CD14-positive monocyte (primary cell): ENCODE measurements around the gene SHB. TPM values are rescaled to one million over a fixed set of nuclear protein-coding genes. Genes with fewer than 3 reads are reported as not detected.

Experiments
- DNase-seq, 3 donors: peaks; one replicate each; pipeline ENCODE4 v3.0.0-alpha.2; 2011 to 2022
- H2AFZ ChIP-seq: 2 replicates; pipeline ENCODE4 v1.6.0; 2012; ENCODE audit warnings: mild to moderate bottlenecking, low read depth, low read length, inconsistent platforms; ENCODE audit not compliant: insufficient read depth, poor library complexity, severe bottlenecking
- H3K27ac ChIP-seq, 2 donors: 1 replicate in 1 of 2; 2 replicates in 1 of 2; pipeline ENCODE4 v1.5.1; 2012 to 2013; ENCODE audit warnings: low read length in 2 of 2, control low read depth in 1 of 2, inconsistent platforms in 1 of 2, low read depth in 1 of 2, mild to moderate bottlenecking in 1 of 2
- H3K27me3 ChIP-seq, 2 donors: one replicate each; pipeline versions ENCODE4 v1.6.0 to v1.6.1; 2011 to 2013; ENCODE audit warnings: low read length in 2 of 2; ENCODE audit not compliant: control insufficient read depth in 2 of 2, insufficient read depth in 2 of 2
- H3K36me3 ChIP-seq, 2 donors: replicated peaks in 1 of 2; 1 replicate in 1 of 2; 2 replicates in 1 of 2; pipeline versions ENCODE4 v1.5.1 to v1.6.1; 2012 to 2013; ENCODE audit warnings: low read length in 2 of 2, control low read depth in 1 of 2, inconsistent platforms in 1 of 2, mild to moderate bottlenecking in 1 of 2; ENCODE audit not compliant: insufficient read depth in 2 of 2, control insufficient read depth in 1 of 2
- H3K4me1 ChIP-seq, 2 donors: 1 replicate in 1 of 2; 2 replicates in 1 of 2; pipeline versions ENCODE4 v1.5.1 to v1.6.1; 2012 to 2013; ENCODE audit warnings: low read length in 2 of 2, control low read depth in 1 of 2, inconsistent platforms in 1 of 2, mild to moderate bottlenecking in 1 of 2, moderate library complexity in 1 of 2; ENCODE audit not compliant: insufficient read depth in 2 of 2, control insufficient read depth in 1 of 2
- H3K4me2 ChIP-seq: replicated peaks from 2 replicates; pipeline ENCODE3; 2012; ENCODE audit warnings: low read length, moderate library complexity, mild to moderate bottlenecking; ENCODE audit not compliant: poor library complexity, severe bottlenecking; ENCODE audit errors: extremely low read depth
- H3K4me3 ChIP-seq, 3 experiments: fragments of 200-600 bp in 1 of 3; sonication (generic) in 1 of 3; replicated peaks in 1 of 3; 1 replicate in 2 of 3; 2 replicates in 1 of 3; pipeline ENCODE4 v1.5.1; 2011 to 2013; ENCODE audit warnings: low read length in 3 of 3, mild to moderate bottlenecking in 3 of 3, control low read depth in 2 of 3, low read depth in 2 of 3, inconsistent platforms in 1 of 3, moderate library complexity in 1 of 3
- H3K79me2 ChIP-seq: 2 replicates; pipeline ENCODE4 v1.6.0; 2012; ENCODE audit warnings: mild to moderate bottlenecking, control low read depth, inconsistent platforms, low read length, moderate library complexity; ENCODE audit not compliant: insufficient read depth
- H3K9ac ChIP-seq: 2 replicates; pipeline ENCODE4 v1.6.0; 2017; ENCODE audit warnings: low read length, mild to moderate bottlenecking; ENCODE audit not compliant: insufficient read depth, poor library complexity, severe bottlenecking
- H3K9me3 ChIP-seq, 2 donors: replicated peaks in 1 of 2; 1 replicate in 1 of 2; 2 replicates in 1 of 2; pipeline versions ENCODE4 v1.5.1 to v1.6.1; 2012 to 2013; ENCODE audit warnings: low read length in 2 of 2, control low read depth in 1 of 2; ENCODE audit not compliant: control insufficient read depth in 1 of 2, insufficient read depth in 1 of 2
- H4K20me1 ChIP-seq: 2 replicates; pipeline ENCODE4 v1.6.0; 2012; ENCODE audit warnings: mild to moderate bottlenecking, low read length, control low read depth, moderate library complexity; ENCODE audit not compliant: insufficient read depth
- H3K27ac Mint-ChIP-seq, 7 donors: one replicate each; pipeline ENCODE4 v1.8.0; 2020; ENCODE audit warnings: mild to moderate bottlenecking in 7 of 7, mixed read lengths in 7 of 7, moderate library complexity in 6 of 7, inconsistent platforms in 2 of 7
- H3K27me3 Mint-ChIP-seq, 3 donors: one replicate each; pipeline ENCODE4 v1.8.0; 2021 to 2022; ENCODE audit warnings: low read depth in 3 of 3, mild to moderate bottlenecking in 3 of 3, mixed read lengths in 3 of 3, moderate library complexity in 3 of 3, inconsistent platforms in 1 of 3
- H3K36me3 Mint-ChIP-seq, 2 donors: one replicate each; pipeline ENCODE4 v1.8.0; 2020; ENCODE audit warnings: mixed read lengths in 2 of 2, inconsistent platforms in 1 of 2, mild to moderate bottlenecking in 1 of 2
- H3K4me1 Mint-ChIP-seq: one replicate; pipeline ENCODE4 v1.8.0; 2020; ENCODE audit warnings: mild to moderate bottlenecking, mixed read lengths
- H3K4me3 Mint-ChIP-seq, 2 donors: one replicate each; pipeline ENCODE4 v1.8.0; 2020; ENCODE audit warnings: mild to moderate bottlenecking in 2 of 2, mixed read lengths in 2 of 2, moderate library complexity in 1 of 2
- H3K9me3 Mint-ChIP-seq, 7 donors: one replicate each; pipeline ENCODE4 v1.8.0; 2020 to 2022; ENCODE audit warnings: mixed read lengths in 7 of 7, mild to moderate bottlenecking in 6 of 7, moderate library complexity in 6 of 7, inconsistent platforms in 2 of 7
- CTCF ChIP-seq: fragments of 200-600 bp; IDR thresholded peaks from one replicate; pipeline ENCODE4 v1.8.0; 2022; ENCODE audit warnings: antibody characterized with exemption, mild to moderate bottlenecking
- WGBS: methylation state at CpG from one replicate; pipeline ENCODE4 v1.1.5; 2013; ENCODE audit warnings: missing lambda C conversion rate; ENCODE audit not compliant: insufficient coverage; 5-methylcytosine and 5-hydroxymethylcytosine counted together
- intact Hi-C, 2 donors: fragments of 100-400 bp; cut with micrococcal nuclease; formaldehyde crosslinking; loops; one replicate each; pipeline versions ENCODE4 v1.15.0 to v1.15.1; 2023
- polyA plus RNA-seq, 3 donors: library from polyadenylated mRNA; depleted of rRNA in 1 of 3; unstranded in 2 of 3; stranded (reverse) in 1 of 3; fragments of 300-500 nt in 2 of 3; fragments of >200 nt in 1 of 3; fragmentation: Illumina TruSeq in 2 of 3; gene quantifications; 1 replicate in 2 of 3; 2 replicates in 1 of 3; pipeline ENCODE4 v1.2.3, GENCODE V29; 2012 to 2021

The SHB gene
- polyA plus RNA-seq, 3 donors = 0.27 to 1.3 (median 0.31) TPM

- Mint-ChIP-seq H3K27ac (peak overlapping the region; percentile 68 to 95 (median 87)), H3K4me1 (peaks cover 34% of the 10 kb centered on the region), H3K36me3 (peaks cover 0 to 2% of the 10 kb centered on the region in 2 donors), H3K9me3 (no peaks in the 10 kb centered on the region), H3K4me3 (no peak overlapping the region), H3K27me3 (no peaks in the 10 kb centered on the region)
- H3K27ac ChIP-seq = peak overlapping the region; percentile 10 to 63
- H3K9me3 ChIP-seq = no peaks in the 10 kb centered on the region
- WGBS = 34% methylated on average over 6 of the region's 11 CpGs
- peak; percentile 86 to 89 (median 88) for DNase-seq
- peaks cover 30 to 34% of the 10 kb centered on the region in 2 donors for H3K4me1 ChIP-seq
- no peaks in the 10 kb centered on the region for H3K79me2 ChIP-seq
- H3K36me3 ChIP-seq = no peaks in the 10 kb centered on the region
- H3K4me3 ChIP-seq = no peak overlapping the region
- no peak overlapping the region for H3K9ac ChIP-seq
- peak overlapping the region; percentile 30 for H3K4me2 ChIP-seq
- H2AFZ ChIP-seq = peak overlapping the region; percentile 69
- no peaks in the 10 kb centered on the region for H3K27me3 ChIP-seq
- TF ChIP-seq CTCF = peak; percentile 97
- intact Hi-C loops = loop anchor here (5.0 to 10.0 kb wide), 7 partner anchors 94 to 491 kb away; partner anchors contain the start of genes ALDH1B1 (in 1 of the 2) and SHB (in 1 of the 2)
- no peaks in the 10 kb centered on the region for H4K20me1 ChIP-seq
Observed at GRCh38 chr9:37913480-37914153, 155.4 kb downstream of the SHB start.

GRCh38 chr9:37911271-37911681 is 157.8 kb downstream of the SHB start:
- Histone ChIP-seq H4K20me1 (no peaks in the 10 kb centered on the region), H3K79me2 (no peaks in the 10 kb centered on the region), H3K4me2 (peak overlapping the region; percentile 11), H3K4me1 (peaks cover 37 to 41% of the 10 kb centered on the region in 2 donors), H3K4me3 (no peak overlapping the region), H3K9ac (no peak overlapping the region), H3K27ac (peak overlapping the region; percentile 5 to 8), H3K36me3 (no peaks in the 10 kb centered on the region), H2AFZ (no peak overlapping the region), H3K9me3 (no peaks in the 10 kb centered on the region), H3K27me3 (no peaks in the 10 kb centered on the region)
- DNase-seq = peak in 2 of 3 donors; percentile 6 to 31
- Mint-ChIP-seq H3K27ac (peak overlapping the region in 6 of 7 donors; percentile 76 to 86 (median 82)), H3K4me3 (no peak overlapping the region), H3K9me3 (no peaks in the 10 kb centered on the region), H3K36me3 (no peaks in the 10 kb centered on the region), H3K27me3 (peaks cover 0 to 2% (median 0%) of the 10 kb centered on the region in 3 donors), H3K4me1 (peaks cover 41% of the 10 kb centered on the region)
- WGBS = 67% methylated on average over 5 of the region's 6 CpGs
- intact Hi-C loops = loop anchor here (5.0 to 10.0 kb wide), 7 partner anchors 96 to 494 kb away; partner anchors contain the start of genes ALDH1B1 (in 1 of the 2) and SHB (in 1 of the 2)
- no peak for TF ChIP-seq CTCF
